H1 (cell line): ENCODE data around the gene ASB16.

Experiments
- CTCF ChIP-seq, 3 experiments: IDR thresholded peaks; 1 replicate in 2 of 3; 2 replicates in 1 of 3; pipeline versions ENCODE4 v1.5.1 to v1.6.1; 2011; ENCODE audit warnings: low read length in 3 of 3, mild to moderate bottlenecking in 3 of 3, inconsistent platforms in 2 of 3, low read depth in 1 of 3, moderate library complexity in 1 of 3; ENCODE audit not compliant: insufficient read depth in 1 of 3; ENCODE audit errors: control extremely low read depth in 1 of 3
- ZNF274 ChIP-seq: IDR thresholded peaks from 2 replicates; pipeline ENCODE4 v1.7.0; 2012; ENCODE audit warnings: low read length, borderline replicate concordance; ENCODE audit errors: extremely low read depth

- TF ChIP-seq ZNF274 (no peak), CTCF (IDR thresholded peaks at IDR 0.05; ENCODE audit: control extremely low read depth in 1 of 3, insufficient read depth in 1 of 3, low read depth in 1 of 3, low read length in 3 of 3) (no peak)
Measured at GRCh38 chr17:44167181-44167861, 3.2 kb upstream of the ASB16 start.
